ENCODE data around the gene TEX11.
"Not testable (repeated sequence)": the region's sequence is repeated elsewhere in the genome, so short reads cannot be mapped to it uniquely, and the experiment has no call there.

Gene TEX11

GRCh38 chrX:70808942-70809940 is 99.3 kb downstream of the TEX11 start:
- Mint-ChIP-seq H3K36me3 (ENCODE audit: low read depth) (no peaks in the 10 kb centered on the region), H3K4me3 (no peak overlapping the region), H3K27ac (no peak overlapping the region), H3K27me3 (no peaks in the 10 kb centered on the region), H3K4me1 (ENCODE audit: low read depth) (no peaks in the 10 kb centered on the region), H3K9me3 (no peaks in the 10 kb centered on the region)

GRCh38 chrX:70806081-70806480 is 102.4 kb downstream of the TEX11 start:
- H3K27me3 Mint-ChIP-seq = peaks cover 4% of the 10 kb centered on the region
- H3K4me1 Mint-ChIP-seq (ENCODE audit: low read depth) = no peaks in the 10 kb centered on the region
- H3K9me3 Mint-ChIP-seq = no peaks in the 10 kb centered on the region
- no peaks in the 10 kb centered on the region for H3K36me3 Mint-ChIP-seq (ENCODE audit: low read depth)
- no peak overlapping the region for H3K27ac Mint-ChIP-seq
- H3K4me3 Mint-ChIP-seq = no peak overlapping the region

DNA sequence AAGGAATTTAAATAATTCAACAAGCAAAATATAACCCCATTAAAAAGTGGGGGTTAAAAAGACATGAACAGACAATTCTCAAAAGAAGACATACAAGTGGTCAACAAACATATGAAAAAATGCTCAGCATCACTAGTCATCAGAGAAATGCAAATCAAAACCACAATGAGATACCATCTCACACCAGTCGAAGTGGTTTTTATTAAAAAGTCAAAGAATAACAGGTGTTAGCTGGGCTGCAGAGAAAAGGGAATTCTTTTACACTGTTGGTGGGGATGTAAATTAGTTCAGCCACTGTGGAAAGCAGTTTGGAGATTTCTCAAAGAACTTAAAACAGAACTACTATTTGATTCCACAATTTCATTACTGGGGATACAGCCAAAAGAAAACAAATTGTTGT is 111.8 kb downstream of the TEX11 start:
- H3K27ac Mint-ChIP-seq; H3K4me1 Mint-ChIP-seq (ENCODE audit: low read depth); H3K9me3 Mint-ChIP-seq; H3K4me3 Mint-ChIP-seq; H3K36me3 Mint-ChIP-seq (ENCODE audit: low read depth); H3K27me3 Mint-ChIP-seq: not testable (repeated sequence)

GRCh38 chrX:70774223-70774622 is 134.3 kb downstream of the TEX11 start:
- Mint-ChIP-seq H3K27me3 (no peaks in the 10 kb centered on the region), H3K9me3 (no peaks in the 10 kb centered on the region), H3K4me1 (ENCODE audit: low read depth) (no peaks in the 10 kb centered on the region), H3K27ac (no peak overlapping the region), H3K4me3 (no peak overlapping the region), H3K36me3 (ENCODE audit: low read depth) (no peaks in the 10 kb centered on the region)

DNA sequence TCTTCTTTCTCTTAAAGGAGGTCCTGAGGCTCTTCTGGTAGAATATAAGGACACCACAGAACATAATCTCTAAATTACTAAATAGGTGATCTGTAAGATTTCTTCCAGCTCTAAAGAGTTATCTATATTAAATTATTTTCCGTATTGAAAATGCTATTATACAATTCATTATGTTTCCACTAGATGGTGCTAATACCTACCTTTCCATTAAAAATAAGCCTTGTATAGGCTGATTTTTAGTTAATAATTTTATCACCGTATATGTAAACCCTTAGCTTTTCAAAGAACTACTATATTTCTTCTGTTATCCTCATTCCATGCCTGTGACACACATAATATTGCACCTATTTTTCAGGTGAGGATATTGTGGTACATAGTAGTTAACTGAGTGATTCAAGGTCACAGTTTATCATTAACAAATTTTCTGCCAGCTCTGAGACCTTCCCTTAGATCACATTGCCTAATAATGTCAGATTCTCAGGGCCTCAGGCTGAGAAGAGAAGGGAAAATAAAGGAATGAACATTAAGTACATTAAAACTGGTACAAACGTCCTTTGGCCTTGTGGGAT is 138.8 kb downstream of the TEX11 start:
- H3K27me3 Mint-ChIP-seq = no peaks in the 10 kb centered on the region
- no peak overlapping the region for H3K4me3 Mint-ChIP-seq
- H3K9me3 Mint-ChIP-seq = no peaks in the 10 kb centered on the region
- no peak overlapping the region for H3K27ac Mint-ChIP-seq
- no peaks in the 10 kb centered on the region for H3K36me3 Mint-ChIP-seq (ENCODE audit: low read depth)
- H3K4me1 Mint-ChIP-seq (ENCODE audit: low read depth) = no peaks in the 10 kb centered on the region

DNA sequence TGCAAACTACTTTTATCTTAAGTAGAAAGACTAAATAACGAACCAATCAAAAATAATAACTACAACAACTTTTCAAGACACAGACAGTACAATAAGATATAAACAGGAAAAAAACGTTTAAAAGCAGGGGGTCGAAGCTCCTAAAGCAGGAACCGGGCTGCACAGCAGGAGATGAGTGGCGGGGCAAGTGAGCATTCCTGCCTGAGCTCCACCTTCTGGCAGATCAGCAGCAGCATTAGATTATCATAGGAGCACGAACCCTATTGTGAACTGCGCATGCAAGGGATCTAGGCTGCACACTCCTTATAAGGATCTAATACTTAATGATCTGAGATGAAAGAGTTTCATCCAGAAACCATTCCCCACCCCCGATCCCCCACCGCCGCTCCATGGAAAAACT is 146.2 kb downstream of the TEX11 start:
- peaks cover 3% of the 10 kb centered on the region for H3K27me3 Mint-ChIP-seq
- H3K9me3 Mint-ChIP-seq = no peaks in the 10 kb centered on the region
- no peaks in the 10 kb centered on the region for H3K4me1 Mint-ChIP-seq (ENCODE audit: low read depth)
- H3K4me3 Mint-ChIP-seq = no peak overlapping the region
- no peak overlapping the region for H3K27ac Mint-ChIP-seq
- no peaks in the 10 kb centered on the region for H3K36me3 Mint-ChIP-seq (ENCODE audit: low read depth)

DNA sequence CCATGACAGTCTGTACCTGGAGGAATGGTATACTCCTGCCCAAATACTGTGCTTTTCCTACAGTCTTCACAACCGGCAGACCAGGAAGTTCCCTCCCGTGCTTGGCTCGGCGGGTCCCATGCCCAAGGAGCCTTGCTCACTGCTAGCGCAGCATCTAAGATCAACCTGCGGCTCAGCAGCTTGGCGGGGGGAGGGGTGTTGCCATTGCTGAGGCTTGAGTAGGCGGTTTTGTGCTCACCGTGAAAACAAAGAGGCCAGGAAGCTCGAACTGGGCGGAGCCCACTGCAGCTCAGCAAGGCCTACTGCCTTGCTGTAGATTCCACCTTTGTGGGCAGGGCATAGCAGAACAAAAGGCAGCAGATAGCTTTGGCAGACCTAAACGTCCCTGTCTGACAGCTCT is 152.7 kb downstream of the TEX11 start:
- Mint-ChIP-seq H3K4me3 (no peak overlapping the region), H3K27ac (no peak overlapping the region), H3K36me3 (ENCODE audit: low read depth) (no peaks in the 10 kb centered on the region), H3K4me1 (ENCODE audit: low read depth) (peaks cover 20% of the 10 kb centered on the region), H3K9me3 (no peaks in the 10 kb centered on the region), H3K27me3 (peaks cover 3% of the 10 kb centered on the region)

DNA sequence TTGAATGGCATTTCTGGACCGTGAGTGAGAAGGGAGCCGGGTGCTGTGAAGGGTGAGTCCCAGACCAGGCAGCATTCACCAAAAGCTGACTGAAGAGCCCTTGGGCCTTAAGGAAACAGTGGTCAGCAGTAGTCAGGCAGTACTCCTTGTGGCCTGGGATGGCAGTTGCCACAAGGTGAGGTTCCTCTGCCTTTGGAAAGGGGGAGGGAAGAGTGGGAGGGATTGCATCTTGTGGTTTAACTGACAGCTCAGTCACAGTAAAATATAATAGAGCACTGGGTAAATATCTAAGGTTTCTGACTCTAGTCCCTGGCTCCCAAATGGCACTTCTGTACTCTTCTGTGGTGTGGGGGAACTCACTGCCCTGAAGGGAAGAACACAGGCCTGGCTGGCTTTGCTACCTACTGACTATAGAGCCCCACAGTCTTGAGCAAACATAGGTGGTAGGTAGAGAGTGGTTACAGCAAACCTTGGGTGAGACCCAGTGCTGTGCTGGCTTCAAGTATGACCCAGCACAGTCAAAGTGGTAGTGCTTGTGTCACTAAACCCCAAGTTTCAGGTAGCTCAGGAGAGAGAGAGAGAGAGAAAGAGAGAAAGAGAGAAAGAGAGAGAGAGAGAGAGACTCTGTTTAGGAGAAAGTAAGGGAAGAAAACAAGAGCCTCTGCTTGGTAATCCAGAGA is 154.2 kb downstream of the TEX11 start:
- no peaks in the 10 kb centered on the region for H3K36me3 Mint-ChIP-seq (ENCODE audit: low read depth)
- no peaks in the 10 kb centered on the region for H3K9me3 Mint-ChIP-seq
- H3K27me3 Mint-ChIP-seq = no peaks in the 10 kb centered on the region
- peak overlapping the region; percentile 58 for H3K27ac Mint-ChIP-seq
- H3K4me1 Mint-ChIP-seq (ENCODE audit: low read depth) = peaks cover 20% of the 10 kb centered on the region
- no peak overlapping the region for H3K4me3 Mint-ChIP-seq

DNA sequence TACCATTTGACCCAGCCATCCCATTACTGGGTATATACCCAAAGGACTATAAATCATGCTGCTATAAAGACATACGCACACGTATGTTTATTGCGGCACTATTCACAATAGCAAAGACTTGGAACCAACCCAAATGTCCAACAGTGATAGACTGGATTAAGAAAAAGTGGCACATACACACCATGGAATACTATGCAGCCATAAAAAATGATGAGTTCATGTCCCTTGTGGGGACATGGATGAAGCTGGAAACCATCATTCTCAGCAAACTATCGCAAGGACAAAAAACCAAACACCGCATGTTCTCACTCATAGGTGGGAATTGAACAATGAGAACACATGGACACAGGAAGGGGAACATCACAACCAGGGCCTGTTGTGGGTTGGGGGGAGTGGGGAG is 174.7 kb downstream of the TEX11 start:
- H3K9me3 Mint-ChIP-seq; H3K4me1 Mint-ChIP-seq (ENCODE audit: low read depth); H3K36me3 Mint-ChIP-seq (ENCODE audit: low read depth); H3K27ac Mint-ChIP-seq; H3K27me3 Mint-ChIP-seq; H3K4me3 Mint-ChIP-seq: not testable (repeated sequence)

- H3K4me1 Mint-ChIP-seq (ENCODE audit: low read depth); H3K36me3 Mint-ChIP-seq (ENCODE audit: low read depth); H3K27me3 Mint-ChIP-seq; H3K27ac Mint-ChIP-seq; H3K4me3 Mint-ChIP-seq; H3K9me3 Mint-ChIP-seq: not testable (repeated sequence)
These were observed 180.6 kb downstream of the TEX11 start for GRCh38 chrX:70727961-70728360.

GRCh38 chrX:70720721-70721120 is 187.8 kb downstream of the TEX11 start:
- H3K9me3 Mint-ChIP-seq = no peaks in the 10 kb centered on the region
- no peak overlapping the region for H3K4me3 Mint-ChIP-seq
- H3K27ac Mint-ChIP-seq = no peak overlapping the region
- no peaks in the 10 kb centered on the region for H3K36me3 Mint-ChIP-seq (ENCODE audit: low read depth)
- H3K27me3 Mint-ChIP-seq = peaks cover 3% of the 10 kb centered on the region
- H3K4me1 Mint-ChIP-seq (ENCODE audit: low read depth) = no peaks in the 10 kb centered on the region

DNA sequence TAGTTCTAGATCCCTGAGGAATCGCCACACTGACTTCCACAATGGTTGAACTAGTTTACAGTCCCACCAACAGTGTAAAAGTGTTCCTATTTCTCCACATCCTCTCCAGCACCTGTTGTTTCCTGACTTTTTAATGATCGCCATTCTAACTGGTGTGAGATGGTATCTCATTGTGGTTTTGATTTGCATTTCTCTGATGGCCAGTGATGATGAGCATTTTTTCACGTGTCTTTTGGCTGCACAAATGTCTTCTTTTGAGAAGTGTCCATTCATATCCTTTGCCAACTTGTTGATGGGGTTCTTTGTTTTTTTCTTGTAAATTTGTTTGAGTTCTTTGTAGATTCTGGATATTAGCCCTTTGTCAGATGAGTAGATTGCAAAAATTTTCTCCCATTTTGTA is 197.2 kb downstream of the TEX11 start:
- not testable (repeated sequence) for H3K4me1 Mint-ChIP-seq (ENCODE audit: low read depth); H3K9me3 Mint-ChIP-seq; H3K36me3 Mint-ChIP-seq (ENCODE audit: low read depth); H3K27ac Mint-ChIP-seq; H3K27me3 Mint-ChIP-seq; H3K4me3 Mint-ChIP-seq

- no peak overlapping the region for H3K4me3 Mint-ChIP-seq
- H3K9me3 Mint-ChIP-seq = no peaks in the 10 kb centered on the region
- no peaks in the 10 kb centered on the region for H3K27me3 Mint-ChIP-seq
- no peak overlapping the region for H3K27ac Mint-ChIP-seq
- H3K4me1 Mint-ChIP-seq (ENCODE audit: low read depth) = peaks cover 11% of the 10 kb centered on the region
- no peaks in the 10 kb centered on the region for H3K36me3 Mint-ChIP-seq (ENCODE audit: low read depth)
These were observed 214.0 kb downstream of the TEX11 start for GRCh38 chrX:70694339-70695122.

DNA sequence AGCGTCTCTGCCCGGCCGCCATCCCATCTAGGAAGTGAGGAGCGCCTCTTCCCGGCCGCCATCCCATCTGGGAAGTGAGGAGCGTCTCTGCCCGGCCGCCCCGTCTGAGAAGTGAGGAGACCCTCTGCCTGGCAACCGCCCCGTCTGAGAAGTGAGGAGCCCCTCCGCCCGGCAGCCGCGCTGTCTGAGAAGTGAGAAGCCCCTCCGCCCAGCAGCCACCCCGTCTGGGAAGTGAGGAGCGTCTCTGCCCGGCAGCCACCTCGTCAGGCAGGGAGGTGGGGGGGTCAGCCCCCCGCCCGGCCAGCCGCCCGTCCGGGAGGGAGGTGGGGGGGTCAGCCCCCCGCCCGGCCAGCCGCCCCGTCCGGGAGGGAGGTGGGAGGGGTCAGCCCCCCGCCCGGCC is 229.1 kb downstream of the TEX11 start:
- H3K27ac Mint-ChIP-seq; H3K4me1 Mint-ChIP-seq (ENCODE audit: low read depth): not testable (repeated sequence)

GRCh38 chrX:70675284-70675683 is 233.2 kb downstream of the TEX11 start:
- peaks cover 6% of the 10 kb centered on the region for H3K9me3 Mint-ChIP-seq
- H3K27ac Mint-ChIP-seq = peak overlapping the region; percentile 71
- H3K27me3 Mint-ChIP-seq = no peaks in the 10 kb centered on the region
- H3K4me3 Mint-ChIP-seq = no peak overlapping the region
- H3K36me3 Mint-ChIP-seq (ENCODE audit: low read depth) = no peaks in the 10 kb centered on the region
- peaks cover 21% of the 10 kb centered on the region for H3K4me1 Mint-ChIP-seq (ENCODE audit: low read depth)

More for the DNA sequence above, 229.1 kb downstream of the TEX11 start:
- H3K27me3 Mint-ChIP-seq; H3K4me3 Mint-ChIP-seq; H3K36me3 Mint-ChIP-seq (ENCODE audit: low read depth); H3K9me3 Mint-ChIP-seq: not testable (repeated sequence)

Measured in stimulated activated naive CD8-positive, alpha-beta T cell treated with anti-CD3 and anti-CD28 coated beads, Interleukin-15, Interleukin-2, amounts not matched to agents 100 ng/mL and 50 ng/mL, for 24 hours (primary cell).